K562 (cell line): ENCODE data around the gene HOXD9. TPM values are rescaled to one million over a fixed set of nuclear protein-coding genes. Genes with fewer than 3 reads are reported as not detected.

Experiments
- ATAC-seq: fragments of 200-7000 bp; cut with Tn5 transposase; 3 replicates; pipeline ENCODE4 v1.9.1; 2020; ENCODE audit warnings: moderate library complexity
- BruUV-seq: library from RNA; stranded (reverse); fragments of 400-500 nt; replicated peaks from 2 replicates; lab custom pipeline; 2021; lab: Mats Ljungman, UMichigan
- CTCF ChIA-PET: fragments of 300-600 bp; formaldehyde crosslinking; extraction: SDS; loops from one replicate; lab custom pipeline; 2021; ENCODE audit warnings: low intra/inter-chr PET ratio; lab: Yijun Ruan, JAX
- POLR2A ChIA-PET: fragments of 300-600, 350-650 bp; sonication (Branson Sonifier 250); formaldehyde crosslinking; extraction: SDS; loops from one replicate; lab custom pipeline; 2021; ENCODE audit warnings: antibody characterized with exemption, inconsistent platforms; lab: Yijun Ruan, JAX
- DNase-seq, 4 experiments: peaks; one replicate each; pipeline versions ENCODE4 v3.0.0 to v3.0.0-alpha.2; 2011 to 2018; ENCODE audit warnings: low spot score in 3 of 4, mixed read lengths in 3 of 4; ENCODE audit errors: extremely low read depth in 1 of 4
- FAIRE-seq: peaks from 2 replicates; lab custom pipeline; 2011; peaks lifted over from hg19 to GRCh38; lab: Jason Lieb, UNC
- H2AFZ ChIP-seq: 2 replicates; pipeline ENCODE4 v1.6.0; 2011; ENCODE audit warnings: low read depth, low read length, control low read depth, inconsistent platforms
- H3K27ac ChIP-seq: fragments of 200-600 bp; 3 replicates; pipeline ENCODE4 v1.8.0; 2011; ENCODE audit warnings: low read depth, mild to moderate bottlenecking, control low read depth, inconsistent platforms, low read length, moderate library complexity, mixed read lengths; ENCODE audit errors: extremely low read depth
- H3K27me3 ChIP-seq, 2 experiments: fragments of 300-600 bp in 1 of 2; 2 replicates in 1 of 2; 3 replicates in 1 of 2; pipeline versions ENCODE4 v1.6.0 to v1.8.0; 2011; ENCODE audit warnings: inconsistent platforms in 2 of 2, low read length in 2 of 2, mild to moderate bottlenecking in 1 of 2, mixed read lengths in 1 of 2, moderate library complexity in 1 of 2; ENCODE audit not compliant: control insufficient read depth in 2 of 2, insufficient read depth in 2 of 2
- H3K36me3 ChIP-seq: fragments of 300-600 bp; 3 replicates; pipeline ENCODE4 v1.8.0; 2011; ENCODE audit warnings: mild to moderate bottlenecking, low read length, inconsistent platforms; ENCODE audit not compliant: control insufficient read depth, insufficient read depth
- H3K4me1 ChIP-seq, 2 experiments: fragments of 200-600 bp in 1 of 2; replicated peaks in 1 of 2; 2 replicates in 1 of 2; 3 replicates in 1 of 2; pipeline versions ENCODE4 v1.5.1 to v1.8.0; 2011; ENCODE audit warnings: inconsistent platforms in 2 of 2, low read length in 2 of 2, mild to moderate bottlenecking in 1 of 2, mixed read lengths in 1 of 2, moderate library complexity in 1 of 2; ENCODE audit not compliant: control insufficient read depth in 2 of 2, insufficient read depth in 2 of 2
- H3K4me2 ChIP-seq: 2 replicates; pipeline ENCODE4 v1.6.1; 2011; ENCODE audit warnings: low read length, control low read depth, inconsistent platforms, mixed read lengths; ENCODE audit not compliant: insufficient read depth
- H3K4me3 ChIP-seq: fragments of 200-600 bp; sonication (generic), shearing (Covaris generic); 2 replicates; pipeline ENCODE4 v1.5.1; 2016; ENCODE audit warnings: control low read depth, inconsistent platforms
- H3K79me2 ChIP-seq: fragments of 200-600 bp; 3 replicates; pipeline ENCODE4 v1.8.0; 2011; ENCODE audit warnings: low read length, inconsistent platforms; ENCODE audit not compliant: control insufficient read depth, insufficient read depth
- H3K9ac ChIP-seq, 2 experiments: 2 replicates each; pipeline versions ENCODE4 v1.6.0 to v1.6.1; 2011; ENCODE audit warnings: low read depth in 2 of 2, low read length in 2 of 2, control low read depth in 1 of 2, inconsistent platforms in 1 of 2, mild to moderate bottlenecking in 1 of 2, mixed read lengths in 1 of 2; ENCODE audit not compliant: insufficient read depth in 1 of 2
- H3K9me1 ChIP-seq: one replicate; pipeline ENCODE4 v1.6.0; 2011; ENCODE audit warnings: inconsistent platforms, mild to moderate bottlenecking, low read length, moderate library complexity; ENCODE audit not compliant: control insufficient read depth, insufficient read depth
- H3K9me3 ChIP-seq: replicated peaks from 2 replicates; pipeline ENCODE4 v1.5.1; 2011; ENCODE audit warnings: low read depth, low read length, inconsistent platforms; ENCODE audit not compliant: control insufficient read depth, insufficient read depth
- H4K20me1 ChIP-seq: replicated peaks from 2 replicates; pipeline ENCODE4 v1.6.1; 2011; ENCODE audit warnings: low read length, inconsistent platforms, mixed read lengths; ENCODE audit not compliant: control insufficient read depth, insufficient read depth
- CUX1 ChIP-seq: fragments of 200-800 bp; sonication (Bioruptor generic); IDR thresholded peaks from 2 replicates; pipeline ENCODE4 v1.6.1; 2016; ENCODE audit warnings: missing genetic modification characterization, missing compliant biosample characterization
- KAT8 ChIP-seq: fragments of 450-650 bp; IDR thresholded peaks from 2 replicates; pipeline ENCODE4 v1.6.1; 2016; ENCODE audit warnings: low read depth, mild to moderate bottlenecking
- KDM4B ChIP-seq, 2 experiments: fragments of 450-650 bp in 1 of 2; sonication (generic) in 1 of 2; IDR thresholded peaks; 2 replicates each; pipeline ENCODE4 v1.6.1; 2016 to 2017; ENCODE audit warnings: borderline replicate concordance in 2 of 2, antibody characterized with exemption in 1 of 2, low read depth in 1 of 2, mild to moderate bottlenecking in 1 of 2
- KLF1 ChIP-seq: fragments of 450-650 bp; IDR thresholded peaks from 2 replicates; pipeline ENCODE4 v1.6.1; 2016; ENCODE audit warnings: missing genetic modification characterization, missing compliant biosample characterization
- MEF2A ChIP-seq: IDR thresholded peaks from 2 replicates; pipeline ENCODE4 v1.6.1; 2011; ENCODE audit warnings: low read depth, mild to moderate bottlenecking, low read length, moderate library complexity; ENCODE audit not compliant: control insufficient read depth
- MXD1 ChIP-seq: fragments of 250-450 bp; sonication (Bioruptor Pico); IDR thresholded peaks from 2 replicates; pipeline ENCODE4 v1.8.0; 2021; ENCODE audit warnings: borderline replicate concordance, mild to moderate bottlenecking, moderate library complexity; ENCODE audit not compliant: poor library complexity, severe bottlenecking
- NR4A1 ChIP-seq, 2 experiments: fragments of 250-450 bp in 1 of 2; fragments of 450-650 bp in 1 of 2; sonication (Bioruptor Pico) in 1 of 2; IDR thresholded peaks; 2 replicates each; pipeline versions ENCODE4 v1.4.0 to v1.6.1; 2016 to 2020; ENCODE audit warnings: mild to moderate bottlenecking in 2 of 2, missing compliant biosample characterization in 1 of 2, missing genetic modification characterization in 1 of 2, moderate library complexity in 1 of 2
- PCBP1 ChIP-seq: fragments of 200-400 bp; formaldehyde crosslinking; IDR thresholded peaks from 2 replicates; pipeline ENCODE4 v1.6.1; 2018; ENCODE audit warnings: mild to moderate bottlenecking, low read depth, low read length; ENCODE audit not compliant: poor library complexity, severe bottlenecking
- SNIP1 ChIP-seq: fragments of 450-650 bp; IDR thresholded peaks from 2 replicates; pipeline ENCODE4 v1.7.1; 2017; ENCODE audit warnings: low read depth, mild to moderate bottlenecking
- THAP7 ChIP-seq: fragments of 250-450 bp; sonication (Bioruptor Pico); IDR thresholded peaks from 2 replicates; pipeline ENCODE4 v1.5.0; 2021
- ZNF785 ChIP-seq: fragments of 250-450 bp; sonication (Bioruptor Pico); IDR thresholded peaks from 2 replicates; pipeline ENCODE4 v1.4.0; 2020; ENCODE audit warnings: mild to moderate bottlenecking
- ZSCAN29 ChIP-seq: fragments of 450-650 bp; IDR thresholded peaks from 2 replicates; pipeline ENCODE4 v1.6.1; 2017
- WGBS: fragments of 100-300 bp; shearing (Covaris generic); methylation state at CpG from one replicate; pipeline ENCODE4 v1.1.6; 2016; ENCODE audit warnings: low coverage, mixed read lengths; ENCODE audit not compliant: insufficient coverage; ENCODE audit errors: missing lambda C conversion rate; 5-methylcytosine and 5-hydroxymethylcytosine counted together
- in situ Hi-C: fragments of 300-500 bp; cut with MboI; formaldehyde crosslinking; loops from 4 replicates; pipeline ENCODE4 v1.15.0; 2018; ENCODE audit warnings: inconsistent platforms, mixed read lengths
- intact Hi-C: fragments of 100-400 bp; cut with micrococcal nuclease; formaldehyde crosslinking; loops from 2 replicates; pipeline ENCODE4 v1.14.2; 2022
- polyA plus RNA-seq, 8 experiments: library from polyadenylated mRNA; depleted of rRNA in 4 of 8; stranded (reverse) in 5 of 8; unstranded in 3 of 8; fragments of >200 nt; fragmentation: Nextera tagmentation in 2 of 8; fragmentation: Illumina TruSeq in 1 of 8; extraction: Ambion mirVana in 2 of 8; extraction: Trizol in 1 of 8; gene quantifications; 2 replicates each; pipeline versions ENCODE4 v1.2.1 to v1.2.3, GENCODE V29; 2011 to 2014; ENCODE audit warnings: inconsistent platforms in 1 of 8, missing spikeins in 1 of 8
- total RNA-seq, 7 experiments: library from RNA; depleted of rRNA in 6 of 7; stranded (reverse); fragments of >200 nt in 6 of 7; fragmentation: Illumina TruSeq in 2 of 7; extraction: Trizol in 2 of 7; gene quantifications; 2 replicates each; pipeline versions ENCODE4 v1.2.1 to v1.2.3, GENCODE V29; 2011 to 2021; ENCODE audit warnings: low replicate concordance in 1 of 7

The HOXD9 gene
- total and polyA plus RNA-seq, 9 of the 15 experiments (the other 6 are each of a cell fraction or from before 2014, with no cell fraction given), result not detected

- no peak for TF ChIP-seq MEF2A
- TF ChIP-seq KLF1 (tag), result no peak
Measured at GRCh38 chr2:176162911-176163671, 40.6 kb downstream of the HOXD9 start (continued).

GRCh38 chr2:176163672-176164056 lies 41.1 kb downstream of the HOXD9 start:
- in situ Hi-C loops (no loop called here), intact Hi-C loops (no loop called here)
- WGBS, result 4% methylated on average over 12 of the region's 12 CpGs
- no peak for ATAC-seq
- DNase-seq, result no peak
- H3K9me1 ChIP-seq, result no peaks in the 10 kb centered on the region
- BruUV-seq, result no TSS peak
- H4K20me1 ChIP-seq, result peaks cover 8% of the 10 kb centered on the region
- no peak overlapping the region for H3K4me3 ChIP-seq
- no peak overlapping the region for H3K4me2 ChIP-seq
- H3K27me3 ChIP-seq, result peaks cover 65 to 67% of the 10 kb centered on the region in 2 experiments
- no peaks in the 10 kb centered on the region for H3K79me2 ChIP-seq
- POLR2A ChIA-PET, result no interaction called here
- no peaks in the 10 kb centered on the region for H3K9me3 ChIP-seq
- no peaks in the 10 kb centered on the region for H3K36me3 ChIP-seq
- FAIRE-seq, result no peak
- H3K27ac ChIP-seq, result no peak overlapping the region
- H2AFZ ChIP-seq, result no peak overlapping the region
- CTCF ChIA-PET, result no interaction called here
- H3K4me1 ChIP-seq, result peaks cover 0 to 25% of the 10 kb centered on the region in 2 experiments; a peak in 3 of 5 replicates
- no peak overlapping the region for H3K9ac ChIP-seq
- no peak for TF ChIP-seq CUX1 (CRISPR knock-in tag)
- TF ChIP-seq NR4A1 (CRISPR knock-in tag; IDR thresholded peaks at IDR 0.05), result no peak
- TF ChIP-seq NR4A1 (tag; IDR thresholded peaks at IDR 0.05), result no peak
- no peak for TF ChIP-seq MXD1 (CRISPR knock-in tag)
- TF ChIP-seq PCBP1, result no peak
- no peak for TF ChIP-seq KAT8
- TF ChIP-seq ZNF785 (CRISPR knock-in tag), result no peak
- no peak for TF ChIP-seq THAP7 (CRISPR knock-in tag)
- TF ChIP-seq SNIP1, result no peak
- TF ChIP-seq KDM4B (IDR thresholded peaks at IDR 0.05; ENCODE audit: borderline replicate concordance in 2 of 2, low read depth in 1 of 2), result no peak
- no peak for TF ChIP-seq ZSCAN29
